Smooth muscle cell (in vitro differentiated cells): ENCODE data around the gene AFF3. TPM values are rescaled to one million over a fixed set of nuclear protein-coding genes. Genes with fewer than 3 reads are reported as not detected.

Experiments used
- DNase-seq: peaks from one replicate; lab custom pipeline; 2025; ENCODE audit not compliant: unreplicated experiment; lab: John Stamatoyannopoulos, UW
- H2AFZ ChIP-seq: fragments of 200-600 bp; sonication (generic); 2 replicates; pipeline ENCODE4 v1.6.0; 2016; ENCODE audit warnings: antibody characterized with exemption, low read depth, mild to moderate bottlenecking
- H3F3A ChIP-seq: fragments of 200-600 bp; sonication (generic); 2 replicates; pipeline ENCODE4 v1.6.0; 2017; ENCODE audit warnings: antibody characterized with exemption, low read depth
- H3K27ac ChIP-seq: fragments of 200-600 bp; sonication (generic); 2 replicates; pipeline ENCODE4 v1.5.1; 2016; ENCODE audit warnings: low read depth, mild to moderate bottlenecking
- H3K27me3 ChIP-seq: fragments of 200-600 bp; sonication (generic); 2 replicates; pipeline ENCODE4 v1.6.1; 2016; ENCODE audit warnings: low read depth, mild to moderate bottlenecking
- H3K36me3 ChIP-seq: fragments of 200-600 bp; sonication (generic); 2 replicates; pipeline ENCODE4 v1.5.1; 2016; ENCODE audit warnings: low read depth
- H3K4me1 ChIP-seq: fragments of 200-600 bp; sonication (generic); 2 replicates; pipeline ENCODE4 v1.5.1; 2016; ENCODE audit warnings: low read depth
- H3K4me2 ChIP-seq: fragments of 200-600 bp; sonication (generic); 2 replicates; pipeline ENCODE4 v1.6.0; 2016; ENCODE audit warnings: mild to moderate bottlenecking
- H3K4me3 ChIP-seq: fragments of 200-600 bp; sonication (generic); 2 replicates; pipeline ENCODE4 v1.5.1; 2016; ENCODE audit warnings: mild to moderate bottlenecking
- H3K79me2 ChIP-seq: fragments of 200-600 bp; sonication (generic); 2 replicates; pipeline ENCODE4 v1.6.0; 2016; ENCODE audit warnings: low read depth, mild to moderate bottlenecking
- H3K9ac ChIP-seq: fragments of 200-600 bp; sonication (generic); 2 replicates; pipeline ENCODE4 v1.6.0; 2016; ENCODE audit warnings: low read depth
- H3K9me3 ChIP-seq: fragments of 200-600 bp; sonication (generic); replicated peaks from 2 replicates; pipeline ENCODE4 v1.5.1; 2016; ENCODE audit warnings: low read depth
- H4K20me1 ChIP-seq: fragments of 200-600 bp; sonication (generic); 2 replicates; pipeline ENCODE4 v1.6.0; 2016; ENCODE audit warnings: low read depth
- WGBS: methylation state at CpG from one replicate; pipeline ENCODE4 v1.1.7; 2016; ENCODE audit warnings: low lambda C conversion rate; 5-methylcytosine and 5-hydroxymethylcytosine counted together
- polyA plus RNA-seq: library from polyadenylated mRNA; unstranded; fragments of >200 nt; fragmentation: Nextera tagmentation; extraction: Ambion mirVana; gene quantifications from 2 replicates; pipeline ENCODE4 v1.2.1, GENCODE V29; 2016
- total RNA-seq: library from RNA; depleted of rRNA; stranded (reverse); fragments of >200 nt; gene quantifications from 2 replicates; pipeline ENCODE4 v1.2.3, GENCODE V29; 2014
- TF ChIP-seq, protein P1 (sequence below): fragments of 200-600 bp; sonication (generic); IDR thresholded peaks from 2 replicates; pipeline ENCODE4 v1.5.1; 2017; ENCODE audit warnings: borderline replicate concordance, mild to moderate bottlenecking, antibody characterized with exemption; ENCODE audit not compliant: insufficient read depth, poor library complexity, severe bottlenecking

The AFF3 gene
- total and polyA plus RNA-seq, 2 experiments from 2014 or later, result 0.27 to 0.39 TPM

DNA sequence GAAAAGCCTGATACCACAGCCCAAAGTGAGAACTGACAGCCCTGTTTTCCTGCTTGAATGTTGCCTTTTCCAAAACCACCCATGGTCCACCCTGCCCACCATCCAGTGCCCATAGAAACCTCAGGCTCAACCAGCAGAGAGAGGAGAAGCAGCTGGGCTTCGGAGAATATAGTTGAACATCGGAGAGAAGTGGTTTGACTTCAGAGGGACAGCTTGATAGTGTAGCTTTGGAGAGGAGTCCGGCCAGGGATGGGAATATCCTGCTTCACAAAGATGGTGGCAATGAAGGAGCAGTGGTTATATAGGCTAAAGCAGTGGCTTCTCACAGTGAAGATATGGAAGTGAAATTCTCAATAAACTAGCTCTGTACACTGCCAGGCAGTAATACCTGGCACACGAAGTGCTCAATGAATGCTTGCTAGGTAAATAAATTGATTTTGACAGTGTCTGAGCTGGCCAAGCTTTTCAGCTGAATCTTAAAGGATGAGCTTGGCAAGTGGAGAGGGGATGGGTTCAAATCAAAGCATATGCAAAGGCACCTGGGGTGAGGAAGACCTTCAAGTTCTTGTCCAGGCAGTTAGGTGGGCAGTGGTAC lies 21.2 kb downstream of the AFF3 start:
- TF ChIP-seq, protein P1, sequence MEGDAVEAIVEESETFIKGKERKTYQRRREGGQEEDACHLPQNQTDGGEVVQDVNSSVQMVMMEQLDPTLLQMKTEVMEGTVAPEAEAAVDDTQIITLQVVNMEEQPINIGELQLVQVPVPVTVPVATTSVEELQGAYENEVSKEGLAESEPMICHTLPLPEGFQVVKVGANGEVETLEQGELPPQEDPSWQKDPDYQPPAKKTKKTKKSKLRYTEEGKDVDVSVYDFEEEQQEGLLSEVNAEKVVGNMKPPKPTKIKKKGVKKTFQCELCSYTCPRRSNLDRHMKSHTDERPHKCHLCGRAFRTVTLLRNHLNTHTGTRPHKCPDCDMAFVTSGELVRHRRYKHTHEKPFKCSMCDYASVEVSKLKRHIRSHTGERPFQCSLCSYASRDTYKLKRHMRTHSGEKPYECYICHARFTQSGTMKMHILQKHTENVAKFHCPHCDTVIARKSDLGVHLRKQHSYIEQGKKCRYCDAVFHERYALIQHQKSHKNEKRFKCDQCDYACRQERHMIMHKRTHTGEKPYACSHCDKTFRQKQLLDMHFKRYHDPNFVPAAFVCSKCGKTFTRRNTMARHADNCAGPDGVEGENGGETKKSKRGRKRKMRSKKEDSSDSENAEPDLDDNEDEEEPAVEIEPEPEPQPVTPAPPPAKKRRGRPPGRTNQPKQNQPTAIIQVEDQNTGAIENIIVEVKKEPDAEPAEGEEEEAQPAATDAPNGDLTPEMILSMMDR, result no peak
- Histone ChIP-seq H3K79me2 (no peaks in the 10 kb centered on the region), H3K9me3 (peaks cover 7% of the 10 kb centered on the region), H3K4me1 (no peaks in the 10 kb centered on the region), H3K27ac (no peak overlapping the region), H3K4me2 (no peak overlapping the region), H4K20me1 (no peaks in the 10 kb centered on the region), H3K27me3 (peaks cover 31% of the 10 kb centered on the region), H2AFZ (no peak overlapping the region), H3K4me3 (no peak overlapping the region), H3F3A (no peaks in the 10 kb centered on the region), H3K9ac (no peak overlapping the region), H3K36me3 (no peaks in the 10 kb centered on the region)
- no peak for DNase-seq
- WGBS, result 82% methylated on average over 4 of the region's 4 CpGs

DNA sequence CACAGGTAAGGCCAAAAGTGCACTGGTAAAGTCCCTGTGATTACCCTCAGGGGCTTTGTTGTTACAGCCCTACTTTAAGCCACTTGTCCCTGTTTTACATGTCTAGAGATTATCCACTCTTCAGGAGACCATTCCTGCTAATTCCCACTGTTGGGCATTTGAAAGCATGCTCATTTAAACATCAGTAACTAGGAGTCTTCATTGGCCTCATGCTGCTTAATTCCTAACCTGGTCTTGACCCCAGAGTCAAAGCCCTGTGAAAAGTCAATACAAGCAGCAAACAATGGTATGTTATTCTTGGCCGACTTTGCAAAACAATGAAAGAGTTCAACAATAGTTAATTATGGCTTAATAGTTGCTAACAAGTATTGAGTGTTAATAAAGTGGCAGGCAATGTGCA lies 23.2 kb downstream of the AFF3 start:
- no peak overlapping the region for H3K4me2 ChIP-seq

DNA sequence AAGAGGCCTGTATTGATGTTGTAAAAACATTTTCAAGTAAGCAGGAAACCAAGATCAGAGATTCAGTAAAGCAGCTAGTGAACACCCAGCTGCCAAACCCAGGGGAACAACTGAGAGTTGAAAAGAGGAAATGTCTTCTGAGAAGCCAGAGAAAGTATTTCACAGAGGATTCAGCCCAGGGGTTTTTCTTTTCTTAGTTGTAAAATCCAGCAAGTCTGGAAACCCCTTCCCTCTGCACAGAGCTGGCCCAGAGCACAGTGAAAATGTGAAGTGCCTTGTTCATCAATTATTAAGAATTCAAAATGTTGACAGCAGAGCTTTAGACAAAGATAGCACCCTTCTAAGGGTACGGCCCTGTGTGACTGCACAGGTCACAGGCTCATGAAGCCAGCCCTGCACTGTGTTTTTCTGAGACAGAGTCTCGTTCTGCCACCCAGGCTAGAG lies 28.4 kb downstream of the AFF3 start:
- H3K27ac ChIP-seq, result no peak overlapping the region

More for the DNA sequence above, 23.2 kb downstream of the AFF3 start:
- TF ChIP-seq, protein P1, result no peak
- no peak overlapping the region for H2AFZ ChIP-seq
- 54% methylated on average over 1 of the region's 1 CpG for WGBS
- H4K20me1 ChIP-seq, result no peaks in the 10 kb centered on the region
- no peaks in the 10 kb centered on the region for H3K79me2 ChIP-seq
- H3K27ac ChIP-seq, result no peak overlapping the region
- H3K4me1 ChIP-seq, result no peaks in the 10 kb centered on the region
- H3K27me3 ChIP-seq, result peaks cover 43% of the 10 kb centered on the region
- H3F3A ChIP-seq, result no peaks in the 10 kb centered on the region
- H3K9ac ChIP-seq, result no peak overlapping the region
- H3K9me3 ChIP-seq, result peaks cover 7% of the 10 kb centered on the region
- DNase-seq, result no peak
- H3K4me3 ChIP-seq, result no peak overlapping the region
- H3K36me3 ChIP-seq, result no peaks in the 10 kb centered on the region

More for the DNA sequence above, 28.4 kb downstream of the AFF3 start:
- Histone ChIP-seq H3K4me1 (no peaks in the 10 kb centered on the region), H3K36me3 (no peaks in the 10 kb centered on the region), H3K27me3 (peaks cover 63% of the 10 kb centered on the region), H3F3A (no peaks in the 10 kb centered on the region), H4K20me1 (no peaks in the 10 kb centered on the region), H3K4me3 (no peak overlapping the region), H3K4me2 (no peak overlapping the region), H2AFZ (no peak overlapping the region), H3K9ac (no peak overlapping the region), H3K79me2 (no peaks in the 10 kb centered on the region), H3K9me3 (peaks cover 7% of the 10 kb centered on the region)
- TF ChIP-seq, protein P1, result no peak
- 82% methylated on average over 2 of the region's 2 CpGs for WGBS
- no peak for DNase-seq
